Neural crest cell (in vitro differentiated cells): Measurements from ENCODE around the gene ARHGAP4. TPM values are rescaled to one million over a fixed set of nuclear protein-coding genes. Genes with fewer than 3 reads are reported as not detected.

Source experiments
- DNase-seq: peaks from one replicate; pipeline ENCODE4 v3.0.0; 2021; ENCODE audit warnings: low read depth, mixed read lengths, low spot score
- H3K27ac Mint-ChIP-seq: one replicate; pipeline ENCODE4 v1.8.0; 2021; ENCODE audit warnings: mild to moderate bottlenecking, mixed read lengths; ENCODE audit not compliant: unreplicated experiment
- H3K27me3 Mint-ChIP-seq: 2 replicates; pipeline ENCODE4 v1.8.0; 2021; ENCODE audit warnings: low read depth, mild to moderate bottlenecking, mixed read lengths
- H3K36me3 Mint-ChIP-seq: 2 replicates; pipeline ENCODE4 v1.8.0; 2021; ENCODE audit warnings: low read depth, mild to moderate bottlenecking, mixed read lengths
- H3K4me1 Mint-ChIP-seq: 2 replicates; pipeline ENCODE4 v1.8.0; 2021; ENCODE audit warnings: mixed read lengths
- H3K4me3 Mint-ChIP-seq: one replicate; pipeline ENCODE4 v1.8.0; 2021; ENCODE audit warnings: mild to moderate bottlenecking, mixed read lengths
- H3K9me3 Mint-ChIP-seq: 2 replicates; pipeline ENCODE4 v1.8.0; 2021; ENCODE audit warnings: mixed read lengths
- total RNA-seq: library from RNA; stranded (reverse); gene quantifications from 2 replicates; pipeline ENCODE4 v1.2.1, GENCODE V29; 2021
- TF ChIP-seq, protein P1 (sequence below): fragments of 200-600 bp; sonication (generic); conservative IDR thresholded peaks from 2 replicates; pipeline ENCODE4 v1.5.0; 2021; ENCODE audit warnings: antibody characterized with exemption, mild to moderate bottlenecking

ARHGAP4 gene
- total RNA-seq, 1 donor from 2014 or later = 10.7 TPM

- no peak for DNase-seq
- Mint-ChIP-seq H3K36me3 (peaks cover 6% of the 10 kb centered on the region), H3K4me3 (peak overlapping the region; percentile 57), H3K9me3 (peaks cover 3% of the 10 kb centered on the region), H3K27me3 (peaks cover 3% of the 10 kb centered on the region), H3K4me1 (peaks cover 23% of the 10 kb centered on the region), H3K27ac (no peak overlapping the region)
- TF ChIP-seq, protein P1, sequence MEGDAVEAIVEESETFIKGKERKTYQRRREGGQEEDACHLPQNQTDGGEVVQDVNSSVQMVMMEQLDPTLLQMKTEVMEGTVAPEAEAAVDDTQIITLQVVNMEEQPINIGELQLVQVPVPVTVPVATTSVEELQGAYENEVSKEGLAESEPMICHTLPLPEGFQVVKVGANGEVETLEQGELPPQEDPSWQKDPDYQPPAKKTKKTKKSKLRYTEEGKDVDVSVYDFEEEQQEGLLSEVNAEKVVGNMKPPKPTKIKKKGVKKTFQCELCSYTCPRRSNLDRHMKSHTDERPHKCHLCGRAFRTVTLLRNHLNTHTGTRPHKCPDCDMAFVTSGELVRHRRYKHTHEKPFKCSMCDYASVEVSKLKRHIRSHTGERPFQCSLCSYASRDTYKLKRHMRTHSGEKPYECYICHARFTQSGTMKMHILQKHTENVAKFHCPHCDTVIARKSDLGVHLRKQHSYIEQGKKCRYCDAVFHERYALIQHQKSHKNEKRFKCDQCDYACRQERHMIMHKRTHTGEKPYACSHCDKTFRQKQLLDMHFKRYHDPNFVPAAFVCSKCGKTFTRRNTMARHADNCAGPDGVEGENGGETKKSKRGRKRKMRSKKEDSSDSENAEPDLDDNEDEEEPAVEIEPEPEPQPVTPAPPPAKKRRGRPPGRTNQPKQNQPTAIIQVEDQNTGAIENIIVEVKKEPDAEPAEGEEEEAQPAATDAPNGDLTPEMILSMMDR = no peak
Measured at GRCh38 chrX:153870791-153871360, 55.2 kb downstream of the ARHGAP4 start.

GRCh38 chrX:153870288-153870690 lies 55.8 kb downstream of the ARHGAP4 start:
- H3K4me1 Mint-ChIP-seq = peaks cover 23% of the 10 kb centered on the region
- peaks cover 10% of the 10 kb centered on the region for H3K36me3 Mint-ChIP-seq
- TF ChIP-seq, protein P1 = no peak
- H3K9me3 Mint-ChIP-seq = peaks cover 3% of the 10 kb centered on the region
- no peak overlapping the region for H3K27ac Mint-ChIP-seq
- peaks cover 3% of the 10 kb centered on the region for H3K27me3 Mint-ChIP-seq
- H3K4me3 Mint-ChIP-seq = no peak overlapping the region
- no peak for DNase-seq

- peaks cover under 1% of the 10 kb centered on the region for H3K9me3 Mint-ChIP-seq
- DNase-seq = no peak
- peaks cover 18% of the 10 kb centered on the region for H3K4me1 Mint-ChIP-seq
- peaks cover under 1% of the 10 kb centered on the region for H3K27me3 Mint-ChIP-seq
- peaks cover 5% of the 10 kb centered on the region for H3K36me3 Mint-ChIP-seq
- H3K4me3 Mint-ChIP-seq = no peak overlapping the region
- TF ChIP-seq, protein P1 = no peak
- H3K27ac Mint-ChIP-seq = no peak overlapping the region
Measured at GRCh38 chrX:153869473-153870287, 56.4 kb downstream of the ARHGAP4 start.

DNA sequence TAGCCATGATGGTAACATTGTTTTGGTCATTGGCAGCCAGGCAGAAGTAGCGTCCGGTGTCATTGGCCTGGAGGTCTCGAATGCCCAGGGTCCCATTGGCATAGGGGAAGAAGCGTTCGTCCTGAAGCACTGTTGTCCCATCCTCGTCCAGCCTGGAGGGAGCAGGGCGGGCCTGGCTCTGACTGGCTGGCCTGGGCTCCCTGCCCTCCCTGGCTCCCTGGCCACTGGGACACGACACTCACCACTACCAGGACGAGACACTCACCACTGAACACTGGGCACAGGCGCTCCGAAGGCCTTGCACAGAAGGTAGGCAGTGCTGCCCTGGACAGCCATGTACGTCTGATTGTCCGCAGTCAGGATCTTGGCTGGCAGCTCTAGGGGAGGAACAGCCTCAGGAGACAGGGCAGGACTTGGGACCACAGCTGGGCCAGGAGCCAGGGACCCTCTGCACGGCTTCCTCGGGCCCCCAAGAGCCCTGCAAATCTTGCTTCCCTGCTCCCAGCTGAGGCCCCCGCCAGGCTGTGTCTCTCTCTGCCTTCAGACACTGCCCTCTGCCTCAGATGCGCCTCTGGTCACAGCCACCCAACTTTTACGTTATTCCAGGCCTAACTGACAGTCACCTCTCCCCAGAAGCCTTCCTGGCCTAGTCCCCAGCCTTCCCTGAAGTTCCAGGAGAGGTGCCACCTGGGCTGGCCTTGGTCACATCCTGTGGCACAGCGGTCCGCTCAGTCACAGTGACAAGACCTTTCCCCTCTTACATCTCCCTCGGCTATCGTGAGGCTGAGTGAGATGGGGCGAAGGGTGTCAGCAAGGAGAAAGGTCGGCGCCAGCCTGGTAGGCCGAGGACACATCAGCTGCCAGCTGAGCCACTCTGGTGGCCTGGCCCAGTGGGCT lies 57.2 kb downstream of the ARHGAP4 start:
- no peaks in the 10 kb centered on the region for H3K27me3 Mint-ChIP-seq
- TF ChIP-seq, protein P1 = no peak
- H3K4me3 Mint-ChIP-seq = no peak overlapping the region
- H3K4me1 Mint-ChIP-seq = peaks cover 11% of the 10 kb centered on the region
- peaks cover 5% of the 10 kb centered on the region for H3K36me3 Mint-ChIP-seq
- no peak for DNase-seq
- H3K27ac Mint-ChIP-seq = no peak overlapping the region
- no peaks in the 10 kb centered on the region for H3K9me3 Mint-ChIP-seq

GRCh38 chrX:153867671-153868070 lies 58.4 kb downstream of the ARHGAP4 start:
- H3K9me3 Mint-ChIP-seq = no peaks in the 10 kb centered on the region
- no peaks in the 10 kb centered on the region for H3K27me3 Mint-ChIP-seq
- H3K27ac Mint-ChIP-seq = no peak overlapping the region
- TF ChIP-seq, protein P1 = no peak
- no peak for DNase-seq
- H3K4me3 Mint-ChIP-seq = no peak overlapping the region
- peaks cover 5% of the 10 kb centered on the region for H3K36me3 Mint-ChIP-seq
- H3K4me1 Mint-ChIP-seq = peaks cover 8% of the 10 kb centered on the region
